Measurements from ENCODE around the gene DUSP16. TPM values are rescaled to one million over a fixed set of nuclear protein-coding genes. Genes with fewer than 3 reads are reported as not detected.
A peak's percentile ranks its signal among the peaks of the same experiment; 100 is the strongest.

The DUSP16 gene
- 10 to 100 TPM; 20.5 to 46.0 (median 35.5) TPM for total RNA-seq

GRCh38 chr12:12562585-12563261, at the start of gene DUSP16:
DUSP16 (minus strand) TSS chr12:12562863; CDS start chr12:12521098, 41,765 bp downstream.
- Histone ChIP-seq H3K27me3 (no peaks in the 10 kb centered on the region), H3K36me3 (no peaks in the 10 kb centered on the region), H3K4me3 (peak within 1 kb of the TSS; percentile 96 to 98), H3K4me1 (no peaks in the 10 kb centered on the region), H3K9me3 (no peaks in the 10 kb centered on the region), H3K27ac (peak within 1 kb of the TSS; percentile 100)
- intact Hi-C loops (cut with DNase I; ENCODE audit: low total_unique reads) = loop anchor here (10.0 kb wide), 1 partner anchor 188 kb away; no protein-coding TSS in a partner anchor
- TF ChIP-seq CTCF (IDR thresholded peaks at IDR 0.05) (peak in 3 of 4 experiments; percentile 24 to 57 (median 36)), POLR2A (IDR thresholded peaks at IDR 0.05) (peak; percentile 91 to 95)
- peak; percentile 93 to 94 for DNase-seq

DNA sequence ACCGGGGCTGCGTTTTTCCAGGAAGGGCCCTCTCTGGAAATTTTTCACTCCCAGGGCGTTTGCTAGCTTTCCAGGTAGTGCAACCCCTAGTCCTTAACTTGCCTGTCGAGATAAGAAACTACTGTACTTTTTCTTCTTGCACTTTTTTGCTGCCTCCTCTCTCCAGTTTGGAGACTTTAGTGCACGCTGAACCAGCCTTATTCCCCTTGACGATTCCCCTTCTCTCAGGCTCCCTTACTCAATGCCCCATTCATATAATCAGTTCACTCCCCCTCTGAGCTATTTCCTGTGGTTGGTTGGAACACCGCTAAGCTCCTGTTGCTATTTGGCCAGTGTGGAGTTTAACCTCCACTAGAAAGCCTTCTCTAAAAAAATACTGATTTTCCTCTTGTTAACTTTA, 49.7 kb upstream of the DUSP16 start:
- Histone ChIP-seq H3K4me1 (peaks cover 5 to 7% of the 10 kb centered on the region in 2 donors), H3K36me3 (no peaks in the 10 kb centered on the region)

DNA sequence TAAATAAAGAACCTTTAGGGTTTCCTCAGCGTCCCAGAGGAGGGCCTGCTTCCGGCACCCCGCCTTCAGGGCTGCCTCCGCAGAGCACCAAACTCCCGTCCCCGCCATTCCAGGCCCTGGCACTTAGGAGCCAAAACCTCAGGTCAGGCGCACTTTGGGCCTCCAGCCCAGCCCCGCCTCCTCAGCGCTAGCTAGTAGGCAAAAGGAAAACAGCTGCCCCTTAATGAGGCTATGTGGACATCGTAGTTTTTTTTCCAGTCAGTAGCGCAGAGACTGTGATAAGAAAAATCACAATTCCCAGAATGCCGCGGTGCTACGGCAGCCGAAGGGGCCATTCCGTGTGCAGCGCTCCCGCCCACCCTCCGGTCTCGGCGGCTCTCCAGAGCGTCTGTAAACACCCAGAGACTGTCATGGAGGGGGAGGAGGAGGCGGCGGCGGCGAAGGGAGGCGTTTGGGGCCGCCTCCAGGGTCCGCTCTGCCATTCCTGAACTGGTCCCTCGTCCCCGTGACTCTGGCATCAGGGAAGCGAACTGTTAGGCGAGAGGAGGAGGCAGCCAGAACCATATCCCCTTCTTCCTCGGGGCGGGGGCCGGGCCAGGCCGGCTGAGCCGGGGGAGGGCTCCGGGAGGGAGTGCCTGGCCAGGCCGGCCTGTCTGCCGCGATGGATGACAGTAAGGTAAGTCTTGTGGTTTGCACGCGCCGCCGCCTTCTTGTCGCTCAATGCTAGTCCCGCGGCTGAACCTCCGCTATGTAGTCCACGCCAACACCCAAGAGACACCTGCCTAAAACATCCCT, 49.0 kb upstream of the DUSP16 start, which contains the start of gene CREBL2:
Gene CREBL2 (plus strand): TSS at position 365 of the 795 bp plus-strand sequence. CDS start 297 bp downstream, at position 662.
- no peaks in the 10 kb centered on the region for H3K27me3 ChIP-seq
- TF ChIP-seq POLR2A (IDR thresholded peaks at IDR 0.05) = peak; percentile 68 to 75
- no peak for TF ChIP-seq CTCF (IDR thresholded peaks at IDR 0.05)
- no peaks in the 10 kb centered on the region for H3K9me3 ChIP-seq
- H3K36me3 ChIP-seq = no peaks in the 10 kb centered on the region
- H3K4me3 ChIP-seq = peak within 1 kb of the TSS; percentile 78 to 90
- H3K4me1 ChIP-seq = peaks cover 5 to 7% of the 10 kb centered on the region in 2 donors
- peak; percentile 96 for DNase-seq
- intact Hi-C loops (cut with DNase I; ENCODE audit: low total_unique reads) = no loop called here
- H3K27ac ChIP-seq = peak within 1 kb of the TSS; percentile 95 to 96

More for the DNA sequence above, 49.7 kb upstream of the DUSP16 start:
- TF ChIP-seq CTCF (IDR thresholded peaks at IDR 0.05) = no peak
- no peak for TF ChIP-seq POLR2A (IDR thresholded peaks at IDR 0.05)
- intact Hi-C loops (cut with DNase I; ENCODE audit: low total_unique reads) = no loop called here
- Histone ChIP-seq H3K27ac (peak overlapping the region; percentile 95 to 96), H3K4me3 (peak overlapping the region; percentile 78 to 90), H3K9me3 (no peaks in the 10 kb centered on the region), H3K27me3 (no peaks in the 10 kb centered on the region)
- no peak for DNase-seq

- Histone ChIP-seq H3K4me1 (peaks cover 5 to 7% of the 10 kb centered on the region in 2 donors), H3K4me3 (peak overlapping the region in 1 of 2 donors; percentile 78)
- no peak for TF ChIP-seq POLR2A (IDR thresholded peaks at IDR 0.05)
Measured at GRCh38 chr12:12610711-12611110, 48.0 kb upstream of the DUSP16 start.

DNA sequence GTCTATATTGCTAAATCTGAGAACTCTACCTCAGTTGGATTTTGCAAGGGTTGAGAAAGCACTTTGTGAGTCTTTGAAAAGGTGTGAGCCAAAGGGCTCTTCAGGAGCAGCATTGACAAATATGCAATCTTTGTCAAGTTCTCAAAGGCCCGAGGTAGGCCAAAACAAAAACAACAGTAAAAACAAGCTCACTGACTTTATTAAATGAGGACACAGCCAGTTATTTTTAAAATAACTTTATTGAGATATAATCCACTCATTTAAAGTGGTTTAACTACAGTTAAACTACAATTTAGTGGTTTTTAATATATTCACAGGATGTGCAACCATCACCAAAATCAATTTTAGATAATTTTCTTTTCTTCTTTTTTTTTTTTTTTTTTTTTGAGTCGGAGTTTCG, 47.0 kb upstream of the DUSP16 start:
- Histone ChIP-seq H3K4me3 (no peak overlapping the region), H3K9me3 (no peaks in the 10 kb centered on the region), H3K36me3 (no peaks in the 10 kb centered on the region), H3K27ac (no peak overlapping the region), H3K27me3 (no peaks in the 10 kb centered on the region), H3K4me1 (peaks cover 5 to 7% of the 10 kb centered on the region in 2 donors)
- no peak for TF ChIP-seq CTCF (IDR thresholded peaks at IDR 0.05)
- no peak for TF ChIP-seq POLR2A (IDR thresholded peaks at IDR 0.05)
- no peak for DNase-seq
- intact Hi-C loops (cut with DNase I; ENCODE audit: low total_unique reads) = no loop called here

More at GRCh38 chr12:12610711-12611110, 48.0 kb upstream of the DUSP16 start:
- Histone ChIP-seq H3K27ac (peak overlapping the region; percentile 95 to 96), H3K27me3 (no peaks in the 10 kb centered on the region), H3K9me3 (no peaks in the 10 kb centered on the region), H3K36me3 (no peaks in the 10 kb centered on the region)
- DNase-seq = no peak
- intact Hi-C loops (cut with DNase I; ENCODE audit: low total_unique reads) = no loop called here
